Subcutaneous adipose tissue (tissue), 4 donors: ENCODE data around the gene DNAJC16. TPM values are rescaled to one million over a fixed set of nuclear protein-coding genes. Genes with fewer than 3 reads are reported as not detected.

Experiments used
- CTCF ChIP-seq: fragments of 450-650 bp; IDR thresholded peaks from one replicate; pipeline ENCODE4 v1.5.1; 2016; ENCODE audit warnings: low read depth, mild to moderate bottlenecking, control low read depth, antibody characterized with exemption, moderate library complexity
- total RNA-seq, 4 donors: library from RNA; depleted of rRNA; stranded (reverse); fragments of >200 nt; gene quantifications; one replicate each; pipeline ENCODE4 v1.1.0, GENCODE V29; 2016

Gene DNAJC16
- total RNA-seq: 10 to 100 TPM; 12.1 to 22.3 (median 13.8) TPM

- TF ChIP-seq CTCF: no peak
Observed at GRCh38 chr1:15526490-15527339, at the start of gene DNAJC16. Gene DNAJC16 (plus strand): TSS chr1:15526848. CDS start chr1:15529106, 2,258 bp downstream.

- TF ChIP-seq CTCF: no peak
Observed at GRCh38 chr1:15476927-15477326, 49.7 kb upstream of the DNAJC16 start.

DNA sequence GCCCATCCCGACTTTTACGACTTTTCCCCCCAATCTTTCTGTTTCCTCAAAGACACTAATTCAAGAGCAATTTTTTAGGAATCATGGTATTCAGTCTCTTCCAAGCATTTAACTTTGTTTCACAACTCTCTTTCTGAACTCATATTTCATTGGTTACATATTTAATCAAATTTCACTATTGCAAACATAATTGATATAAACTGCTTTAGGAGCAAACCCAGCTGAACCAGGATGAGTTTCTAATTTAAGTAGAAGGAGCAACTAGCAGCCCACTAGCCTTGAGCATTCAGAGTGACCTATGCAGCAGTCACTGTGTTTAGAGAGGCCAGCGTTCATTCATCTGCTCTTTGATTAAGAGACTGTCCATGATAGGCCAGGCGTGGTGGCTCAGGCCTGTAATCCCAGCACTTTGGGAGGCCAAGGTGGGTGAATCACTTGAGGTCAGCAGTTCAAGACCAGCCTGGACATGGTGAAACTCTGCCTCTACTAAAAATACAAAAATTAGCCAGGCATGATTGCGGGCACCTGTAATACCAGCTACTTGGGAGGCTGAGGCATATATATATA is 48.9 kb upstream of the DNAJC16 start:
- TF ChIP-seq CTCF: no peak

DNA sequence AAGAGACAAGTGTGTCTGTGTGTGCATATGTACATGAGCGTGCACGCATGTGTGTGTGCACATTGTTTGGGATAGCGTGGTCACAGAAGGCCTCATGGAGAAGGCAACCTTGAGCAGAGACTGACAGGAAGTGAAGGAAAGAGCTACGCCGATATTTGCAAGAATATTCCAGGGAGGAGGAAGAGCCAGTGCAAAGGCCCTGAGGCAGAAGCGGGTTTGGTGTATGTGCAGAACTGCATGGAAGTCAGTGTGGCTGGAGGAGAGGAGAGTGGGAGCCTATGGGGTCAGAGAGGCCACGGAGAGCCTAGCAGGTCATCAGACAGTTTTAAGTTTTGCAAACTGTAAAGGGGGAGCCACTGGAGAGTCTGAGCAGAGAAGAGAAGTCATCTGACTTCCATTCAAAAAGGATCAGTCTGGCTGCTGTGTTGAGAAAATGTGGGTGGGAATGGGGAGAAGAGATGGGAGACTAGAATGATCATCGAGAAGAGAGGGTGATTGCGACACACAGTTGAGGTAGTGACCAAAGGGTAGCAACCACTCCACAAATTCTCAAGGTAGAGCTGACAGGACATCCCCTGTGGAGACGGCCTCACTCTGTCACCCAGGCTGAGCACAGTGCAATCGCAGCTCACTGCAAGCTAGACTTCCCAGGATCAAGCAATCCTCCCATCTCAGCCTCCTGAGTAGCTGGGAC is 46.8 kb upstream of the DNAJC16 start:
- no peak for TF ChIP-seq CTCF

GRCh38 chr1:15483971-15484370 is 42.7 kb upstream of the DNAJC16 start:
- no peak for TF ChIP-seq CTCF

GRCh38 chr1:15485636-15486035 is 41.0 kb upstream of the DNAJC16 start:
- TF ChIP-seq CTCF: no peak

- TF ChIP-seq CTCF: no peak
Observed at GRCh38 chr1:15488371-15488770, 38.3 kb upstream of the DNAJC16 start.
